Measurements from ENCODE around the gene NFX1.

NFX1 gene

DNA sequence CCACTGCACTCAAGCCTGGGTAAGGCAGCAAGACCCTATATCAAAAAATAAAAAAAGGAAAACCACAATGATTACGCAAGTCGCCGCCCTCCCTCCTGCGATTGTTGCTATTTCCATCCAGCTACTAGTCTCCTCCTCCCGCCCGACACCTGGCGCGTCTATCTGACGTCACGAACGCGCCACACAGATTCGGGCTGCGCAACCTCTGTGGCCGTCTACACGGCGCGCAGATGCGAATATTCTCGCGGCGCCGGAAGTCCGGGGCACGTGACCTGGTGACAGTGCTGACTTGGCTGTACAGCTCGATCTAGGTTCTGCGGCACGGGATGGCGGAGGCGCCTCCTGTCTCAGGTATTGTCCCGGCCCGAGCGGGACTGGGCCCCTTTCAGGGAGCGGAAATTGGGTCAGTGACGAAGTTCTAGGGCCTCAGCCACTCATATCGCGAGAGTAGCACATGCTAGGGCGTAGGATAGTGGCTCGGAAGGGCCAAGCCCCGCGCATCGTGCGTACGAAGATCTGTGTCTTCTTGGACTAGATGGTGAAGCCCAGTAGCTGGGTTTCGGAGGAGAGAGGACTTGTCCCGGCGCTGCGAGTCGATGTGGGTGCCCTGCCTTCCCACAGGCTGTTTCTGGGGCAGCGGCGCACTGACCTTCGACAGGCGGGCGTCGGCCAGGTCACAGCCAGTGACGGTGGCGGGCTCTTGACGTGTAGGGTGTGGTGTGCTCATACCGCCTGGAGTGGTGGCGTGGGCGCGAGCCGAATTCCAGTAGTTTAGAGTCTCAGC lies at the start of gene NFX1:
Gene NFX1 (plus strand): TSS at position 270 of the 784 bp plus-strand sequence. CDS start 57 bp downstream, at position 327.
- DNase-seq = peak; percentile 86

GRCh38 chr9:33241298-33241697 lies 49.0 kb upstream of the NFX1 start:
- DNase-seq = no peak

- DNase-seq = no peak
Measured at GRCh38 chr9:33242609-33243134, 47.6 kb upstream of the NFX1 start.

- DNase-seq = no peak
Measured at GRCh38 chr9:33244137-33244784, 46.1 kb upstream of the NFX1 start.

GRCh38 chr9:33245341-33245740 lies 45.0 kb upstream of the NFX1 start:
- no peak for DNase-seq

DNA sequence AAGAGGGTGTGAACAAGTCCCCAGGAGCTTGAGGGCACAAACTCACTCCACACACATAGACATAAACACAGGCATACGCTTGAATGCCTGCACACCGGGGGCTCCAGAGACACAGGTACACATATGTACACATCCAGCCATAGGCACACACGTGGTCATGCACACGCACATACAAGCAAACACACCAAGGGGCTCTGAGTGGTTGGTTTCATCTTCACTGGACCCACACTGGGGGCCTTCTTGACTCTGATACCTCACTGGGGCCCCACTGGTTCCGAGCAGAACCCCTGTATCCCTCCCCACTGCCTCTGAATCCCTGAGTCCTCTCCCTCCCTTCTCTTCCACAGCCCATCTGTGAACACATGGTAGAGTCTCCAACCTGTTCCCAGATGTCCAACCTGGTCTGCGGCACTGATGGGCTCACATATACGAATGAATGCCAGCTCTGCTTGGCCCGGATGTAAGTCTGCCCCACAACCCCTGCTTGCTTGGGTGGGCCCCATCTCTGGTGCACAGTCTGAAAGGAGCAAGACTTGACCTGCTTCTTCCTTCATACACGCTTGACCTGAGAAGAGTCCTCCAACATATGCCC lies 44.0 kb upstream of the NFX1 start:
- DNase-seq = no peak

DNA sequence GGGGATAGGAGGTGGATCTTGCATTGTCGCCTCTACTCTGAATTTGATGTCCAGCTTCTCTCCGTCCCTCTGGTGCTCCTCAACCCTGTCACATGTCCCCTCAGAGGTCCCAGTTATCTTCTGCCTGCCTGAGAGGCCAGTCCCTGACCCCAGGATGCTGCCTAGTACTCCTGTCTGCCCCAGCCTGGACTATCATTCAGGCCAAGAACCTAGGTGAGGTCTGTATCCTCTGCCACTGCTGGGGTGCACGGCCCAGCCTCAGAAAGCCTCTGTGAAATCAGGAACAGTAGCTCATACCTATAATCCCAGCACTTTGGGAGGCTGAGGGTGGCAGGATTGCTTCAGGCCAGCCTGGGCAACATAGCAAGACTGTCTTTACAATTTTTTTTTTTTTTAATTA lies 41.7 kb upstream of the NFX1 start:
- no peak for DNase-seq

DNA sequence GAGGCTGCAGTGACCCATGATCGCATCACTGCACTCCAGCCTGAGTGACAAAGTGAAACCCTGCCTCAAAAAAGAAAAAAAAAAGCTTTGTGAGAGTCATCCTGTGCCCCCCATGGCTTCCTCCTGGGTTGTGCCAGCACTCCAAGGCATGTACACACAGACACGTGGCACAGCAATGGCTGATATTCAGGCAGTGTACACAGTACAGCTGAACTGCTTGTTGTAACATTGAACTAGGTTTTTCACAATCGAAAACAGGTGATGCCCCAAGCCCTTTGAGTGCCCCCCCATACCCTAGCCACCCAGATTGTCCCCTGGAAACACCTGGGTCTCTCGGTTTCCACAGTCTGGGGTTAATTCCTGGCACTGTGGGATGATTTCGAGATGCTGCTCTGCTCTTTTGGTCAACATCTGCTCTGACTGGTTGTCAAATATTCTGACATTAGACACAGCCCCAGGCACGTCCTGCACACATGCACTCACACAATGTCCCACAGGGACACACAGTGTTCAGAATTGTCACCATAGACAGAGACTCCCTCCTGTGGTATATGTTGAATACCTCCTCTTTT lies 41.1 kb upstream of the NFX1 start:
- no peak for DNase-seq

DNA sequence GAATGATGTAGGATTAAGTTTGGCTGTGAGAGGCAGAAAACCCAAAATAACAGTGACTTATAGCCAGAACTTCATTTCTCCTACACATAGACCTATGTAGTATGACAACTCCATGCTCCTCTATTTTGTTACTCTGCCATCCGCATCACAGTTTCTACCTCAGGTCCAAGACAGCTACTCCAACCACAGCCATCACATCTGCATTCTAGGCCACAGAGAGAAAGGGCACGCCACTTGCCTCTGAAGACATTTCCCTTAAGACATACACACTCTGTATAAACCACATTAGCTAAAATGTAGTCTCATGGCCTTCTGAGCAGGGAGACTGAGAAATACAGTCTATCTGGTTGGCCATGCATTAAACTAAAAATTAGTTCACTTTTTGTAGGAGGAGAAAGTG lies 40.3 kb upstream of the NFX1 start:
- DNase-seq = no peak

DNA sequence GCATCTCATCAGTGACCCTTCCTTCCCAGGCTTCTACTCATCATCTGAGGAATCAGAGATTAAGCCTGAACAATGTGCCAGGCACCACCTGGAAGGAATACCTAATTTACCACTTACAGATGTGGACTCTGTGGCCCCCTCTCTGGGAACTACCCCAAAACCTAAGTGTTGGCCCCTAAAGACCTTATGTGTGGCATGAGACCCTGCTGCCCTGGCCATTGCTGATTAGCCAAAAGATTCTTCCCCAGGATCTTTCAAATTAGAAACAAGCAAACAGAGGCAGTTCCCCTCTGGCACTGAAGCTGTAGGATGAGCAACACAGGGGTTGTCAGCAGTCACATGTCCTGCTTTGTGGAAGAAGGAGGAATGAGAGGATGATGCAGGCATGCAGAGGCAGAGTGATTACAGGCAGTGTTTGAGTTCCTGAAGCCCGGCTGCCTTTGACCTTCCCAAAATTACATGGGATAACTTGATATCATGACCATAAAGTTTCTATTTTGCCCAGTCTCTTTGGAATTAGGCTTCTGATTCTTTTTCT lies 39.8 kb upstream of the NFX1 start:
- no peak for DNase-seq

- DNase-seq = no peak
Measured at GRCh38 chr9:33254211-33254610, 36.1 kb upstream of the NFX1 start.

DNA sequence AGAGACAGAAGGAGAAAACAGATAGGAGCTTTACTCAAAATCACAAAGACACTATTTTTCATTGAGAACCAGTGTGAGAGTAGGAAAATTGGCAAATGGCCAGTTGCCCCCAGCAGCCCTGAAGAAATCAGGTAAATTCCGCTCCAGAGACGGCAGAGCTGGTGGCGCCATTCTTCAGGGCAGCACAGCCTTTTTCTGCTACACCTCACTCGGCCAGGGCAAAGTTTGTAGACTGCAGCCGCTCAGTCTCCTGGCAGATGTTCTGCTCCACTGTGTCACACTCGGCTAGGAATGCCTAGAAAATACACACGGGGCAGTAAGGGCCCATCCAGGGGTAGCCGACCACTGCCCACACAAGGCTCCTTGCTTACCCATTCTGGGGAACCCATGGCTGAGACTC lies 35.3 kb upstream of the NFX1 start:
- no peak for DNase-seq

DNA sequence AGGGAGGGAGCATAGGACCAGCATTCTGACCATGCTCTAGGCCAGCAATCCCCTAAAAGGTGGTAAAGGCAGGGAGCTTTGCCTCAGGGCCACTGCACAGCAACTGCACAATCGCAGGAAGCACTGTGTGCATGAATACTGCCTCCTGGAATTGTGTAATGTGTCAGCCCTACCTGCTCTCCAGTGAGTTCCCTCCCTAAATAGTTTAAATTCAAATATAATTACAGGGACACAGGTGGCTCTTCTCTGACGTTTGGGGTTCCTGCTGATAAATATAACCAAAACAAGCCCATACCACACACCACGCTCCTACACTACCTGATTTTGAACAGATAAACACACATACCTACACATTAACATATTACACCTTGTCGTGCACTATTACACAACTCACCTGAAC lies 34.8 kb upstream of the NFX1 start:
- no peak for DNase-seq

DNA sequence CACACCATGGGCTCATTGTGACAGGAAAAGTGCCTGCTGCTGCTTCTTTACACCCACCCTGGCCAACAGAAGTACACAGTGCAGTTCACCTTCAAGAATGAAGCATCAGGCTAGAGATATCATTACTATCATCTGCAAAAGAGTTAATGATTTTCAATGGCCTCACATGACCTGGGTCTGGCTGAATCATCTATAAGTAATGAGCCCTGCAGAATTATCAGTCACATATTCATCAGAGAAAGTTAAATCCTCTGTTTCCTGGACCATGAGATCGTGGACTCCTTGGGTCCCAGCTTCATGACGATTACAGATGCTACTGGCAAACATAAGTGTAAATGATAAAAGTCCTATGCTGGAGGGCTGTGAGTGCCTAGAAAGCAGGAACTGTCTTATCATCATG lies 34.1 kb upstream of the NFX1 start:
- no peak for DNase-seq

- DNase-seq = no peak
Measured at GRCh38 chr9:33257276-33257675, 33.0 kb upstream of the NFX1 start.

GRCh38 chr9:33260372-33260771 lies 29.9 kb upstream of the NFX1 start:
- DNase-seq = no peak

DNA sequence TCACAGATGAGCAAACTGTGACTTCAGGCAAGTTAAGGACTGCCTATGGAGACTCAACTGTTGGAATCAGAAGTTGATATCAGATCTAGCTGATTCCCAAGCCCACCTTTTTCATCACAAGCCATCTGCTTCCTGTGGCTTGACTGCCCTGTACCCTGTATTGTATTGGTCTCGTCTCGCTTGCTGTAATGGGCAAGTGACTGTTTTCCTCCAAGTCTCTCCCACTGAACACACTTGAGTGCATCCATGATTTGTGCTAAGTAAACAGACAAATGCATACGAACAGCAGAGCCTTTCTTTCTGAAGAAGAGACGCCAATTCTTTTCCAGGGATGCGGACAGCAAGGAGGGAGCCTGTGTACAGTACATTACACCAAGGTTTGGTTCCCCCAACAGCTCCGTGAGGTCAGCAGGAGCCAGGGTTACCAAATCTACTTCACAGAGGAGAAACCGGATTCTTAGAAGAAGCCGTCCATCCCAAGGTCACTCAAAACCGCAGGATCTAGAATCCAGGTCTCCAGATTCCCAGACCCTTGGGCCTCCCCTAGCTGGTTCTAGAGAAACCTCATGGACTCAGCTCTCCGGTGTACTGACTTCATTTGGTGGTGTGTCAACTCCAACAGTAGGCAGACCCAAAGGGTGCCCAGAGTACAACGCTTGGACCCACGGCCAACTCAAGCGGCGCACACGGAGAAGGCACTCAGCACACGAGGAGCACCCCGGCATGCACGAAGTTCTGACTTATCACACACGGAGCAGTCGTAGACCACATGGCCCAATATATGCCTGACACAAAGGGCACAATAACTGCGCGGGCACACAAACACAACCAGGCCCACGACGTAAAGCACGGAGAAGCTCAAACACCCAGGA lies 26.9 kb upstream of the NFX1 start:
- no peak for DNase-seq

DNA sequence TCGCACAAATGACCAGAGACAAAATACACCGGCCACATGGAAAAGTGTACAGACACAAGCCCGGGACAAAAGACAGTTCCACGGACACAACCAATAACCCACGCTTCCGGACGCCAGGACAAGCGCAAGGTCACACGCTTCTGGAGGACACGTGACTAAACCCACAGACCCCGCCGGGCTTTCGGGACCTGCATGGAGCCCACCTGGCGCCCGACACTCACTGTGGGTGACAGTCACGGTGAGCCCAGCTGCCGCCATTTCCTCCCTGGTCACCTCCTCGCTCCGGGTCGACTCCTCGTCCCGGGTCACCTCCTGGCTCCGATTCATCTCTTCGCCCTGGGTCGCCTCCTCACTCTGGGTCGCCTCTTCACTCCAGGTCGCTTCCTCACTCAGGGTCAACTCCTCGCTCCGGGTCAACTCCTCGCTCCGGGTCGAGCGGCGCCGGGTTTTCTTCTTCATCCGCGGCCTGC lies 26.3 kb upstream of the NFX1 start:
- no peak for DNase-seq

DNA sequence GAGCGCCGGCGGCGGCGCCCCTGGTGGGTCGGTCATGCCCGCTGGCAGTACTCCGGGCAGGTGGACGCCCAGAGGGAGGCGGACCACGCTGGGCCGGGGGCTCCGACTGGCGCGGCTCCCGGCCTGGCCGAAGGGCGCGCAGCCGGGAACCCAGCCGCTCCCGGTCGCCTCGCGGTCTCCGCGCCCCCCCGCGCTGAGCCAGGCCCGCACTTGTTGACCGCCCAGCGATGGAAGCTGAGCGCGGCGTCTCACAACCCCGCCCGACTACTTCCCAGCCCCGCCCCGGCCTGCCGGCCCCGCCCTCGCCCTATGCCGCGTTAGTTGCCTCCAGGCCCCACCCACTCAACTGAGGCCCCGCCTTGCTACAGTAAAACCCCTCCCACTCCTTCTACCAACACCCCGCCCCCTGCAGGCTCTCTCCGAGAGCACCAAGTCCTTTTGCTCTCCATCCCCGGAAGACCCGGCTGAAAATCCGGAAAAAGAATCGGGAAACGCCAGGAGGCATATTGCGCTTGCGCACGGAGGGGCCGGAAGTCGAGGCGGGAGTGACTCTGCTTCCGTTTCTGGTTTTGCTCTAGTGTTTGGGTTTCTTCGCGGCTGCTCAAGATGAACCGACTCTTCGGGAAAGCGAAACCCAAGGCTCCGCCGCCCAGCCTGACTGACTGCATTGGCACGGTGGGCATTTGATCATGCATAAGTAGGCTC lies 25.7 kb upstream of the NFX1 start, which contains the start of the genes BAG1 and CHMP5:
Gene BAG1 (minus strand): TSS at position 236 of the 705 bp plus-strand sequence.
Gene CHMP5 (plus strand): TSS at position 577 of the 705 bp plus-strand sequence. CDS start 30 bp downstream, at position 607.
- peak; percentile 89 for DNase-seq

DNA sequence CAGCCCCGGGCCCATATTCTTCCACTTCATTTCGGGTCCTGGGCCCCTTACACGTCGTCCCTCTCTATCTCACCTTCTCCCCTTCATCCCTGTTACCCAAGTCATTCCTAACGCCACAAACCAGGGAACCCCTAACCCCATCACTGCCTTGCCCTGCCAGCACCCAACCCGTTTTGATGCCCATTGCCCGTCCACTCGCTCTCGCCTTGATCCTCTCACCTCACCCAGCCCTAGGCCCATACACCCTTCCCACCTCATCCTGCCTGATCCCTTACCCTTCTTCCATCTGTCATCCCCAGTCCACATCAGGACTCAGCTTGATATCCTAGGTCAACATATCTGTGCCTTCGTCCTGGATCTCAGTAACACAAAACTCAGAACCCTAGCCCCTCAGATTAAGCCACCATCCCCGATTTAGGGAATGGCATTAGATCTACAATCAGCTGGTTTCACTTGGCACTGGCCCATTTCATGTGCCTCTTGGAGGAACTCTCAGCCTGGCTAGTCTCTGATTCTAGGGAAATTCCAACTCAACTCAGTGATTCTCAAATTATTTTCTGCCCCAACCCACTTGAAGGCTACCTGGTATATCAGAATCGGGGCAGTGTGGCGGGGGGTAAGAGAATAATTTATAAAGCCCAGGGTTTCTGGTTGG lies 25.0 kb upstream of the NFX1 start:
- no peak for DNase-seq
